Stimulated activated naive CD8-positive, alpha-beta T cell treated with anti-CD3 and anti-CD28 coated beads, Interleukin-15, amount 100 ng/mL, for 72 hours (primary cell): ENCODE data around the gene RHNO1.
"Not testable (repeated sequence)": the region's sequence is repeated elsewhere in the genome, so short reads cannot be mapped to it uniquely, and the experiment has no call there.

Experiments used
- ATAC-seq: fragments of 150-1000 bp; cut with Tn5 transposase; 2 replicates; pipeline ENCODE4 v1.10.0; 2021; ENCODE audit warnings: mild to moderate bottlenecking, moderate library complexity
- DNase-seq, 2 donors: peaks; one replicate each; pipeline ENCODE4 v3.0.0; 2021 to 2022
- H3K27ac Mint-ChIP-seq, 2 donors: one replicate each; pipeline ENCODE4 v1.8.0; 2022; ENCODE audit warnings: mild to moderate bottlenecking in 2 of 2, mixed read lengths in 2 of 2, moderate library complexity in 2 of 2
- H3K27me3 Mint-ChIP-seq: one replicate; pipeline ENCODE4 v1.8.0; 2022; ENCODE audit warnings: mixed read lengths
- H3K4me1 Mint-ChIP-seq: one replicate; pipeline ENCODE4 v1.8.0; 2022; ENCODE audit warnings: mild to moderate bottlenecking, mixed read lengths
- H3K4me3 Mint-ChIP-seq, 2 donors: one replicate each; pipeline ENCODE4 v1.8.0; 2022; ENCODE audit warnings: mild to moderate bottlenecking in 2 of 2, mixed read lengths in 2 of 2, moderate library complexity in 1 of 2
- H3K9me3 Mint-ChIP-seq, 2 donors: one replicate each; pipeline ENCODE4 v1.8.0; 2022; ENCODE audit warnings: mixed read lengths in 2 of 2

The RHNO1 gene

GRCh38 chr12:2854669-2855453 is 22.2 kb upstream of the RHNO1 start:
- H3K4me1 Mint-ChIP-seq = no peaks in the 10 kb centered on the region
- no peak for ATAC-seq
- DNase-seq = no peak
- H3K9me3 Mint-ChIP-seq = no peaks in the 10 kb centered on the region
- peak overlapping the region in 1 of 2 donors; percentile 56 for H3K27ac Mint-ChIP-seq
- no peak overlapping the region for H3K4me3 Mint-ChIP-seq
- H3K27me3 Mint-ChIP-seq = no peaks in the 10 kb centered on the region

- ATAC-seq (no peak), DNase-seq (no peak)
- Mint-ChIP-seq H3K4me1 (no peaks in the 10 kb centered on the region), H3K4me3 (no peak overlapping the region), H3K27me3 (no peaks in the 10 kb centered on the region), H3K9me3 (no peaks in the 10 kb centered on the region), H3K27ac (peak overlapping the region in 1 of 2 donors; percentile 83)
Observed at GRCh38 chr12:2855546-2855945, 21.5 kb upstream of the RHNO1 start.

- ATAC-seq = peak; percentile 49
Observed at GRCh38 chr12:2856051-2856450, 21.0 kb upstream of the RHNO1 start.

GRCh38 chr12:2857021-2857431 is 20.0 kb upstream of the RHNO1 start, which contains the start of gene TEX52:
Gene TEX52 (minus strand): TSS chr12:2857039. CDS start chr12:2857026, 13 bp downstream.
- H3K9me3 Mint-ChIP-seq = no peaks in the 10 kb centered on the region
- H3K27me3 Mint-ChIP-seq = no peaks in the 10 kb centered on the region
- no peak for DNase-seq
- no peaks in the 10 kb centered on the region for H3K4me1 Mint-ChIP-seq
- no peak within 1 kb of the TSS for H3K4me3 Mint-ChIP-seq
- ATAC-seq = peak; percentile 7
- peak within 1 kb of the TSS; percentile 54 to 83 for H3K27ac Mint-ChIP-seq

More at GRCh38 chr12:2856051-2856450, 21.0 kb upstream of the RHNO1 start:
- H3K27me3 Mint-ChIP-seq = no peaks in the 10 kb centered on the region
- H3K4me1 Mint-ChIP-seq = no peaks in the 10 kb centered on the region
- no peak for DNase-seq
- H3K4me3 Mint-ChIP-seq = no peak overlapping the region
- no peaks in the 10 kb centered on the region for H3K9me3 Mint-ChIP-seq
- peak overlapping the region; percentile 4 to 83 for H3K27ac Mint-ChIP-seq

- no peak for ATAC-seq
- H3K4me1 Mint-ChIP-seq = no peaks in the 10 kb centered on the region
- peak overlapping the region in 1 of 2 donors; percentile 54 for H3K27ac Mint-ChIP-seq
- no peak overlapping the region for H3K4me3 Mint-ChIP-seq
- no peaks in the 10 kb centered on the region for H3K9me3 Mint-ChIP-seq
- no peaks in the 10 kb centered on the region for H3K27me3 Mint-ChIP-seq
- DNase-seq = no peak
Observed at GRCh38 chr12:2857576-2857975, 19.4 kb upstream of the RHNO1 start.

- Mint-ChIP-seq H3K4me1 (no peaks in the 10 kb centered on the region), H3K27me3 (no peaks in the 10 kb centered on the region), H3K4me3 (no peak overlapping the region), H3K27ac (no peak overlapping the region), H3K9me3 (no peaks in the 10 kb centered on the region)
- ATAC-seq = no peak
- DNase-seq = no peak
Observed at GRCh38 chr12:2858334-2858733, 18.7 kb upstream of the RHNO1 start.

- Mint-ChIP-seq H3K27ac (peak overlapping the region in 1 of 2 donors; percentile 59), H3K27me3 (no peaks in the 10 kb centered on the region), H3K4me1 (no peaks in the 10 kb centered on the region), H3K4me3 (no peak overlapping the region), H3K9me3 (no peaks in the 10 kb centered on the region)
- no peak for DNase-seq
- no peak for ATAC-seq
Observed at GRCh38 chr12:2858944-2859421, 18.0 kb upstream of the RHNO1 start.

GRCh38 chr12:2860170-2860569 is 16.9 kb upstream of the RHNO1 start:
- Mint-ChIP-seq H3K9me3 (no peaks in the 10 kb centered on the region), H3K4me3 (no peak overlapping the region), H3K27ac (peak overlapping the region in 1 of 2 donors; percentile 4), H3K27me3 (no peaks in the 10 kb centered on the region), H3K4me1 (no peaks in the 10 kb centered on the region)
- ATAC-seq = no peak
- no peak for DNase-seq

- Mint-ChIP-seq H3K27ac (no peak overlapping the region), H3K4me3 (no peak overlapping the region), H3K4me1 (no peaks in the 10 kb centered on the region), H3K9me3 (no peaks in the 10 kb centered on the region), H3K27me3 (no peaks in the 10 kb centered on the region)
- DNase-seq = no peak
- no peak for ATAC-seq
Observed at GRCh38 chr12:2862876-2863275, 14.1 kb upstream of the RHNO1 start.

- DNase-seq, ATAC-seq, H3K27me3 Mint-ChIP-seq, H3K9me3 Mint-ChIP-seq, H3K4me1 Mint-ChIP-seq, H3K4me3 Mint-ChIP-seq: not testable (repeated sequence)
- peak overlapping the region in 1 of 2 donors; percentile 15 for H3K27ac Mint-ChIP-seq
Observed at GRCh38 chr12:2863402-2863801, 13.6 kb upstream of the RHNO1 start.

GRCh38 chr12:2864198-2864597 is 12.8 kb upstream of the RHNO1 start:
- H3K4me3 Mint-ChIP-seq = no peak overlapping the region
- no peak for ATAC-seq

GRCh38 chr12:2868986-2869632 is 7.9 kb upstream of the RHNO1 start:
- not testable (repeated sequence) for H3K27ac Mint-ChIP-seq, H3K9me3 Mint-ChIP-seq, DNase-seq, H3K4me3 Mint-ChIP-seq, ATAC-seq, H3K4me1 Mint-ChIP-seq, H3K27me3 Mint-ChIP-seq

More at GRCh38 chr12:2864198-2864597, 12.8 kb upstream of the RHNO1 start:
- no peak for DNase-seq
- H3K27me3 Mint-ChIP-seq = no peaks in the 10 kb centered on the region
- peaks cover 5% of the 10 kb centered on the region for H3K4me1 Mint-ChIP-seq
- no peaks in the 10 kb centered on the region for H3K9me3 Mint-ChIP-seq
- H3K27ac Mint-ChIP-seq = no peak overlapping the region

- H3K9me3 Mint-ChIP-seq = no peaks in the 10 kb centered on the region
- ATAC-seq (peak; percentile 81), DNase-seq (peak in 1 of 2 donors; percentile 55)
- H3K27ac Mint-ChIP-seq = peak overlapping the region; percentile 97 to 99
- H3K4me1 Mint-ChIP-seq = peaks cover 36% of the 10 kb centered on the region
- H3K4me3 Mint-ChIP-seq = peak overlapping the region; percentile 97 to 99
- no peaks in the 10 kb centered on the region for H3K27me3 Mint-ChIP-seq
Observed at GRCh38 chr12:2876431-2877046, 484 bp upstream of the RHNO1 start.

- peaks cover 32% of the 10 kb centered on the region for H3K4me1 Mint-ChIP-seq
- no peaks in the 10 kb centered on the region for H3K9me3 Mint-ChIP-seq
- peak overlapping the region; percentile 99 for H3K27ac Mint-ChIP-seq
- DNase-seq (no peak), ATAC-seq (no peak)
- H3K27me3 Mint-ChIP-seq = no peaks in the 10 kb centered on the region
- peak overlapping the region; percentile 83 to 99 for H3K4me3 Mint-ChIP-seq
Observed at GRCh38 chr12:2877953-2878732, 1.1 kb downstream of the RHNO1 start.

- Mint-ChIP-seq H3K9me3 (no peaks in the 10 kb centered on the region), H3K4me1 (peaks cover 41% of the 10 kb centered on the region), H3K4me3 (peak overlapping the region; percentile 64 to 99), H3K27ac (peak overlapping the region; percentile 19 to 33), H3K27me3 (no peaks in the 10 kb centered on the region)
- DNase-seq (no peak), ATAC-seq (no peak)
Observed at GRCh38 chr12:2879853-2880252, 2.8 kb downstream of the RHNO1 start.
